B cell (primary cell): Measurements from ENCODE around the gene SPPL2B. TPM values are rescaled to one million over a fixed set of nuclear protein-coding genes. Genes with fewer than 3 reads are reported as not detected.

Experiments
- ATAC-seq: fragments of 200-7000 bp; cut with Tn5 transposase; one replicate; pipeline ENCODE4 v1.10.0; 2021; ENCODE audit warnings: low read depth, mild to moderate bottlenecking, moderate number of reproducible peaks, moderate library complexity
- CTCF ChIA-PET: fragments of 350-600 bp; sonication (Branson Sonifier 250); formaldehyde crosslinking; loops from one replicate; lab custom pipeline; 2021; ENCODE audit warnings: antibody characterized with exemption, inconsistent platforms; lab: Charles Lee
- POLR2A ChIA-PET: fragments of 350-600 bp; sonication (Branson Sonifier 250); formaldehyde crosslinking; loops from one replicate; lab custom pipeline; 2021; ENCODE audit warnings: antibody characterized with exemption; lab: Charles Lee
- DNase-seq: peaks from one replicate; pipeline ENCODE4 v3.0.0; 2013
- H2AFZ ChIP-seq: 2 replicates; pipeline ENCODE4 v1.6.1; 2012; ENCODE audit warnings: mild to moderate bottlenecking, low read depth, low read length; ENCODE audit not compliant: insufficient read depth, poor library complexity, severe bottlenecking
- H3K27ac ChIP-seq, 2 donors: 1 replicate in 1 of 2; 2 replicates in 1 of 2; pipeline ENCODE4 v1.5.1; 2012 to 2013; ENCODE audit warnings: low read length in 2 of 2, mild to moderate bottlenecking in 2 of 2, moderate library complexity in 1 of 2
- H3K27me3 ChIP-seq, 4 experiments: fragments of 200-600 bp in 1 of 4; sonication (generic) in 1 of 4; replicated peaks in 1 of 4; 1 replicate in 2 of 4; 2 replicates in 2 of 4; pipeline versions ENCODE4 v1.6.1 to v1.7.0; 2013 to 2016; ENCODE audit warnings: low read length in 3 of 4, mild to moderate bottlenecking in 2 of 4, mixed read lengths in 1 of 4, moderate library complexity in 1 of 4; ENCODE audit not compliant: insufficient read depth in 4 of 4, control insufficient read depth in 3 of 4; ENCODE audit errors: control extremely low read depth in 1 of 4
- H3K36me3 ChIP-seq, 2 experiments: replicated peaks in 1 of 2; 1 replicate in 1 of 2; 2 replicates in 1 of 2; pipeline versions ENCODE4 v1.6.1 to v1.7.1; 2013; ENCODE audit warnings: low read length in 1 of 2; ENCODE audit not compliant: insufficient read depth in 2 of 2, control insufficient read depth in 1 of 2; ENCODE audit errors: control extremely low read depth in 1 of 2, extremely low read depth in 1 of 2
- H3K4me1 ChIP-seq, 2 donors: fragments of 200-600 bp in 1 of 2; sonication (generic) in 1 of 2; 1 replicate in 1 of 2; 2 replicates in 1 of 2; pipeline versions ENCODE4 v1.5.1 to v1.6.1; 2013 to 2017; ENCODE audit warnings: low read length in 2 of 2; ENCODE audit not compliant: control insufficient read depth in 2 of 2, insufficient read depth in 2 of 2
- H3K4me2 ChIP-seq: replicated peaks from 2 replicates; pipeline ENCODE3; 2012; ENCODE audit warnings: mild to moderate bottlenecking, low read depth, low read length; ENCODE audit not compliant: poor library complexity, severe bottlenecking
- H3K4me3 ChIP-seq, 5 experiments: fragments of 200-600 bp in 1 of 5; sonication (generic) in 1 of 5; 1 replicate in 3 of 5; 2 replicates in 2 of 5; pipeline versions ENCODE4 v1.5.1 to v1.7.0; 2011 to 2016; ENCODE audit warnings: low read length in 4 of 5, mild to moderate bottlenecking in 4 of 5, low read depth in 2 of 5, control low read depth in 1 of 5, moderate library complexity in 1 of 5; ENCODE audit not compliant: insufficient read depth in 1 of 5; ENCODE audit errors: control extremely low read depth in 1 of 5, extremely low read depth in 1 of 5
- H3K79me2 ChIP-seq: fragments of 200-600 bp; sonication (generic); one replicate; pipeline ENCODE4 v1.6.0; 2016; ENCODE audit warnings: low read length; ENCODE audit not compliant: control insufficient read depth, insufficient read depth
- H3K9ac ChIP-seq: fragments of 200-600 bp; sonication (generic); 2 replicates; pipeline ENCODE4 v1.6.1; 2017; ENCODE audit warnings: mild to moderate bottlenecking, low read length, moderate library complexity
- H3K9me3 ChIP-seq, 3 donors: one replicate each; pipeline versions ENCODE4 v1.6.1 to v1.7.1; 2013; ENCODE audit warnings: low read length in 2 of 3; ENCODE audit not compliant: control insufficient read depth in 2 of 3, insufficient read depth in 1 of 3; ENCODE audit errors: control extremely low read depth in 1 of 3
- H4K20me1 ChIP-seq: 2 replicates; pipeline ENCODE4 v1.6.0; 2012; ENCODE audit warnings: mild to moderate bottlenecking, low read length; ENCODE audit not compliant: insufficient read depth, control insufficient read depth, poor library complexity, severe bottlenecking
- H3K27ac Mint-ChIP-seq: one replicate; pipeline ENCODE4 v1.8.0; 2021; ENCODE audit warnings: mixed read lengths
- H3K27me3 Mint-ChIP-seq: one replicate; pipeline ENCODE4 v1.8.0; 2021; ENCODE audit warnings: mixed read lengths
- H3K4me1 Mint-ChIP-seq: one replicate; pipeline ENCODE4 v1.8.0; 2021; ENCODE audit warnings: mixed read lengths
- H3K4me3 Mint-ChIP-seq: one replicate; pipeline ENCODE4 v1.8.0; 2021; ENCODE audit warnings: mixed read lengths
- H3K9me3 Mint-ChIP-seq: one replicate; pipeline ENCODE4 v1.8.0; 2022; ENCODE audit warnings: mixed read lengths; ENCODE audit not compliant: insufficient read depth
- EZH2 ChIP-seq: IDR thresholded peaks from 2 replicates; pipeline ENCODE4 v1.6.1; 2012; ENCODE audit warnings: borderline replicate concordance, low read depth, mild to moderate bottlenecking, moderate library complexity, low read length; ENCODE audit not compliant: insufficient read depth, poor library complexity, severe bottlenecking
- WGBS: methylation state at CpG from one replicate; pipeline ENCODE4 v1.1.5; 2013; ENCODE audit warnings: missing lambda C conversion rate; ENCODE audit not compliant: insufficient coverage; 5-methylcytosine and 5-hydroxymethylcytosine counted together
- intact Hi-C: fragments of 100-400 bp; cut with micrococcal nuclease; formaldehyde crosslinking; loops from one replicate; pipeline ENCODE4 v1.10.0; 2022
- polyA plus RNA-seq: library from polyadenylated mRNA; depleted of rRNA; stranded (reverse); fragments of >200 nt; gene quantifications from 2 replicates; pipeline ENCODE4 v1.2.3, GENCODE V29; 2012
- total RNA-seq, 2 donors: library from RNA; stranded (reverse); fragments of 120-200 nt in 1 of 2; gene quantifications; 1 replicate in 1 of 2; 2 replicates in 1 of 2; pipeline versions ENCODE4 v1.2.3 to v1.2.4, GENCODE V29; 2013 to 2022
- TF ChIP-seq, protein P1 (sequence below): fragments of 200-600 bp; IDR thresholded peaks from one replicate; pipeline ENCODE4 v1.8.0; 2022; ENCODE audit warnings: antibody characterized with exemption, mild to moderate bottlenecking

The SPPL2B gene
- total and polyA plus RNA-seq, 2 donors (not counting 1 experiment from before 2014, with no cell fraction given): 415 to 479 TPM

DNA sequence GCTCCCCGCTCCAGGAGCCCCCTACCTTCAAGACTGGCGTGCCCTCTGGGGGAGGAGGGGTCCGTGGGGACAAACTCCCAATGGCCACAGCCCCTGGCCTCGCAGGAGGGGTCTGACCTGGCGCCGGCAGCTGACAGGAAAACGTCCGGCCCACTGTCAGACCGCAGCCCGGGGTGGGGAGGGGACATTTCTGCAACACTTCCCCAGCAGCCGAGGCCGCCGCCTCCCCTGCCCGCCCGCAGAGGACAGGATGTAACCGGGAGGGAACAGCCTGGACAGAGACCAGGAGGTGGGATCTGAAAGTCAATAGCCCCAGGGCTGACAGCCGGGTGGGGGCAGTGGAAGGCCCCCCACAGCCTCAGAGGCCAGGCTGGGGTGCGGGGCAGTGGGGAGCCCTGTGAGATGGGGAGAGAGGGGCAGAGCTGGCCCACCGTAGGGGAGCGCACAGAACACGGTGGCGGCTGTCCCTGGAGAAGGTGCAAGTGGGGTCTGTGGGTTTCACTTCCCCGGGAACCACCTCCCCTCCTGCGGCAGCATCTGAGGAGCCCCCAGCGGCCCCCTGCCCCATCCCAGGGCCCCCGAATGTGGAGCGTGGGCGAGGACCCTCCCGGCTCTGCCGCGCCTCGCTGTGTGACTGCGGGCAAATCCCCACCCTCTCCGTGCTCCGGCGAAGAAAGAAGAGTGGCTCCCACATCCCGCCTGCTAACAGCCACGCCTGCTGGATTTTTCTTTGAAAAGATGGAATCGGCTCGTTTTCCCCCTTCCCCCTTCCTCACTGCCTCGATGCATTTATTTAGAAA, 46.2 kb upstream of the SPPL2B start, which contains the start of gene PEAK3:
PEAK3 (minus strand) TSS at position 114 of the 800 bp plus-strand sequence. CDS start 1,244 bp downstream, outside the sequence.
- H3K9me3 Mint-ChIP-seq: no peaks in the 10 kb centered on the region
- Histone ChIP-seq H2AFZ (peak within 1 kb of the TSS; percentile 22), H4K20me1 (no peaks in the 10 kb centered on the region), H3K9ac (peak within 1 kb of the TSS; percentile 63), H3K4me3 (peak within 1 kb of the TSS in 4 of 5 experiments; percentile 38 to 60 (median 41)), H3K4me1 (peaks cover 16 to 36% of the 10 kb centered on the region in 2 donors), H3K36me3 (no peaks in the 10 kb centered on the region), H3K79me2 (peaks cover 30% of the 10 kb centered on the region), H3K27ac (peak within 1 kb of the TSS; percentile 4 to 32), H3K4me2 (peak within 1 kb of the TSS; percentile 88), H3K27me3 (no peaks in the 10 kb centered on the region), H3K9me3 (no peaks in the 10 kb centered on the region)
- ChIA-PET CTCF (interaction anchor here (0.7 to 1.6 kb wide), 4 partner anchors 24 to 675 kb away, joined by 3 to 5 read pairs (median 4); no protein-coding TSS in a partner anchor), POLR2A (interaction anchor here (0.5 to 1.4 kb wide), 5 partner anchors 12 to 226 kb away, joined by 3 to 4 read pairs (median 3); no protein-coding TSS in a partner anchor)
- DNase-seq (peak; percentile 61), ATAC-seq (peak; percentile 63)
- peak within 1 kb of the TSS; percentile 78 for H3K4me3 Mint-ChIP-seq
- intact Hi-C loops: no loop called here
- H3K4me1 Mint-ChIP-seq: peaks cover 23% of the 10 kb centered on the region
- WGBS: 3% methylated on average over 35 of the region's 41 CpGs
- peak within 1 kb of the TSS; percentile 88 for H3K27ac Mint-ChIP-seq
- TF ChIP-seq, protein P1, sequence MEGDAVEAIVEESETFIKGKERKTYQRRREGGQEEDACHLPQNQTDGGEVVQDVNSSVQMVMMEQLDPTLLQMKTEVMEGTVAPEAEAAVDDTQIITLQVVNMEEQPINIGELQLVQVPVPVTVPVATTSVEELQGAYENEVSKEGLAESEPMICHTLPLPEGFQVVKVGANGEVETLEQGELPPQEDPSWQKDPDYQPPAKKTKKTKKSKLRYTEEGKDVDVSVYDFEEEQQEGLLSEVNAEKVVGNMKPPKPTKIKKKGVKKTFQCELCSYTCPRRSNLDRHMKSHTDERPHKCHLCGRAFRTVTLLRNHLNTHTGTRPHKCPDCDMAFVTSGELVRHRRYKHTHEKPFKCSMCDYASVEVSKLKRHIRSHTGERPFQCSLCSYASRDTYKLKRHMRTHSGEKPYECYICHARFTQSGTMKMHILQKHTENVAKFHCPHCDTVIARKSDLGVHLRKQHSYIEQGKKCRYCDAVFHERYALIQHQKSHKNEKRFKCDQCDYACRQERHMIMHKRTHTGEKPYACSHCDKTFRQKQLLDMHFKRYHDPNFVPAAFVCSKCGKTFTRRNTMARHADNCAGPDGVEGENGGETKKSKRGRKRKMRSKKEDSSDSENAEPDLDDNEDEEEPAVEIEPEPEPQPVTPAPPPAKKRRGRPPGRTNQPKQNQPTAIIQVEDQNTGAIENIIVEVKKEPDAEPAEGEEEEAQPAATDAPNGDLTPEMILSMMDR: no peak
- TF ChIP-seq EZH2: no peak
- no peaks in the 10 kb centered on the region for H3K27me3 Mint-ChIP-seq
